HG02870 (cell line): ENCODE measurements around the gene CTPS1.

Experiments used
- ATAC-seq: cut with Tn5 transposase; IDR thresholded peaks from one replicate; pipeline ENCODE4 v1.9.1; 2021; ENCODE audit warnings: mild to moderate bottlenecking, moderate library complexity; ENCODE audit not compliant: unreplicated experiment

The CTPS1 gene, protein sequence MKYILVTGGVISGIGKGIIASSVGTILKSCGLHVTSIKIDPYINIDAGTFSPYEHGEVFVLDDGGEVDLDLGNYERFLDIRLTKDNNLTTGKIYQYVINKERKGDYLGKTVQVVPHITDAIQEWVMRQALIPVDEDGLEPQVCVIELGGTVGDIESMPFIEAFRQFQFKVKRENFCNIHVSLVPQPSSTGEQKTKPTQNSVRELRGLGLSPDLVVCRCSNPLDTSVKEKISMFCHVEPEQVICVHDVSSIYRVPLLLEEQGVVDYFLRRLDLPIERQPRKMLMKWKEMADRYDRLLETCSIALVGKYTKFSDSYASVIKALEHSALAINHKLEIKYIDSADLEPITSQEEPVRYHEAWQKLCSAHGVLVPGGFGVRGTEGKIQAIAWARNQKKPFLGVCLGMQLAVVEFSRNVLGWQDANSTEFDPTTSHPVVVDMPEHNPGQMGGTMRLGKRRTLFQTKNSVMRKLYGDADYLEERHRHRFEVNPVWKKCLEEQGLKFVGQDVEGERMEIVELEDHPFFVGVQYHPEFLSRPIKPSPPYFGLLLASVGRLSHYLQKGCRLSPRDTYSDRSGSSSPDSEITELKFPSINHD

DNA sequence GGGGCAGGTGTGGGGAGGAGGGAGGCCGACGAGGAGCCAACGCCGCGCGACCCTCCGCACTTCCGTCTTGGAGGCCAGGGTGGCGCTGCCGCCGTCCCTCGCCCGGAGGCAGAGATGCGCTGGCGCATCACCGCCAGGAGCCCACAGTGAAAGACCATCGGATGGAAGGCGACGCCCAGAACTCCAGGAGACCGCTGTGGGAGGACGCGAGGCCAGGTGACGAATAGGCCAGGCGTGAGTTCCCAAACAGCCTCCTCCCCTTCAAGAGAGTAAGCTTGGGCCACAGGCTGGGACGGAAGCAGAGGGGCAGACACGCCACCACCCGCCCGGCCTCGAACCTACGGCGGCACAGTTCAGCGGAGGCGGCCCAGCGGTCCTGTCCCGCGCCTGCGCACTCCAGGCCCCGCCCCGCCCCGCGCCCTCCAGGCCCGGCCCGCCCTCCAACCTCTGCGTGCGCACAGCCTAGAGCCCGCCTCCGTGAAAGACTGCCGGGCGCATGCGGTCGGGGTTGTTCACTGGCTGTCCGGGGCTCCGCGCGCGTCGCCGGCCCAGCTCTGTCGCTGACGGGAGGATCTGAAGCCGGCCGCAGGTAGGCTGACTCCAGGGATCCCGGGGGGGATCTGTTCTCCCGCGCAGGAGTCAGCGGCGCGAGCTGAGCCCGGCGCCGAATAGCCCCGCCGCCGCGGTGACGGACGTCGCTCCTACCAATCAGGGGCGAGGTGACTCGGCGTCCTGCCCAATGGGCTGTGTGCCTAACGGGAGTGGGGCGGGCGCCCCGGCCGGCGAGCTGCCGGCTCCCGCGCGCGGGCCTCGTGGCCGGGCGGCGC is at the start of gene CTPS1:
CTPS1 (plus strand) TSS at position 456 of the 827 bp plus-strand sequence. CDS start 3,595 bp downstream, outside the sequence.
- ATAC-seq: peak; percentile 84

DNA sequence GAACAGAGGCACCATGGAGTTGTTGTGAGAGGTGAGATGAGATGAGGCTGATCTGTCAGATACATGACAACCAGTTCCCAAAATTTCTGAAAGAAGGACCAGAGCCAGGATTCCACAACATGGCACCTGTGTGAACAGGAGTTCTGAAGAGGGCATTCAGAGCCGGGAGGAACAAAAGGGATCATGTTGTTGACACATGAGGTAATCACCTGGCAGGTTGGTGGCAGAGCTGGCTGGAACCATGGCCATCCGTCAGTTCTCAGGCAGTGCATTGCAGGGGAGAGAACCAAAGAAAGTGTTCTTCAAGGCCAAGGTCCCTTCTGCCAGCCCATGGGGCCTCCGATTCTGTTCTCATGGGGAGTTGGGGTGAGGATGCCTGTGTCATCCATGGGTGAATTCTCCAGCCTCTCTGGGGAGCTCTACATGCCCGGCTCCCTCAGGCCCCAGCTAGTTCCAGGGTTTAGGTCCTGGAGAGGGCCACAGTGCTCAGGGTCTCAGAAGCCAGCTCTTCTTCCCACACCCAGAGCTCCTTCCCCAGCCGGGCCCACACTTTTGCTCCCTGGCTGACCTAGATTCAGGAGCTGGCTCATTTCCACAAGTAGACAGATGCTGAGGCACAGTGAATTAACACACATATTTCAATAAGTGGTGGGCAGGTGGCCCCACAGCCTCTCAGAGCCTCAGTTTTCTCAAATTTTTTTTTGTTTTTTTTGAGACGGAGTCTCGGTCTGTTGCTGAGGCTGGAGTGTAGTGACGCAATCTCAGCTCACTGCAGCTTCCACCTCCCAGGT is 49.1 kb upstream of the CTPS1 start:
- ATAC-seq: no peak

DNA sequence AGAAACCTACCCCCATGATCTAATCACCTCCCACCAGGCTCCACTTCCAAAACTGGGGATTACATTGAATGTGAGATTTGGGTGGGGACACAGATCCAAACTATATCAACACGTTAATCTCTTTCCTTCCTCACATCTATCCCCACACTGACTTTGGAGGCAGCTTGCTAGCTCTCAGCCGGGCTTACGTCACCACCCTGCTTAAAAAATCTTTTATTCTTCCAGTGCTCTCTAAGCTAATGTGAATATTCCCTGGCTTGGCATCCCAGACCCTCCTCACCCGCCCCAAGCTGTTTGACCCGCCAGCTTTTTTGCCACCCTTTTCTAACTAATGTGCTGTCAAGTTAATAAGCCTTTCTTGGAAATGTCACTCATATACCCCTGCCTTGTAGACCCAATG is 47.9 kb upstream of the CTPS1 start:
- no peak for ATAC-seq

DNA sequence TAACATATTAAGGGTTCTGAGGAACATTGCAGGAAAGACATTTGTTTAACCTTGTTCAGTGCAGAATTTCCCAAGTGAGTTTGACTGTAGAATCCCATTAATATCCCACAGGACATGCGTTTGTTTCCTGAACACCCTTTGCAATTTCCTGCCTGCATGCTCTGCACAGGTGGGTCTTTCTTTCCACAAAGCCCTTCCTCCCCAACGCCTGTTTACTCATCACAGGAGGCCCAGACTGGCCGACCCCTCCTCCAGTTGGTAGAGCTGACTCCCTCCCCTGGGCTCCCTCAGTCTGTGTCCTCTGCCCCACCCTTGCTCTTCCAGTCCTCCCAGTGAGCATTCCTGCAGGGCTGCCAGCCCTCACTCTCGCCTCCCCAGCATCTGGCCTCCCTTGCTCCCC is 47.5 kb upstream of the CTPS1 start:
- ATAC-seq: no peak

- ATAC-seq: no peak
Observed at GRCh38 chr1:40936931-40937339, 42.6 kb upstream of the CTPS1 start.

- ATAC-seq: no peak
Observed at GRCh38 chr1:40938393-40938792, 41.1 kb upstream of the CTPS1 start.

- no peak for ATAC-seq
Observed at GRCh38 chr1:40939320-40940059, 40.0 kb upstream of the CTPS1 start.

GRCh38 chr1:40944326-40944725 is 35.2 kb upstream of the CTPS1 start:
- no peak for ATAC-seq

DNA sequence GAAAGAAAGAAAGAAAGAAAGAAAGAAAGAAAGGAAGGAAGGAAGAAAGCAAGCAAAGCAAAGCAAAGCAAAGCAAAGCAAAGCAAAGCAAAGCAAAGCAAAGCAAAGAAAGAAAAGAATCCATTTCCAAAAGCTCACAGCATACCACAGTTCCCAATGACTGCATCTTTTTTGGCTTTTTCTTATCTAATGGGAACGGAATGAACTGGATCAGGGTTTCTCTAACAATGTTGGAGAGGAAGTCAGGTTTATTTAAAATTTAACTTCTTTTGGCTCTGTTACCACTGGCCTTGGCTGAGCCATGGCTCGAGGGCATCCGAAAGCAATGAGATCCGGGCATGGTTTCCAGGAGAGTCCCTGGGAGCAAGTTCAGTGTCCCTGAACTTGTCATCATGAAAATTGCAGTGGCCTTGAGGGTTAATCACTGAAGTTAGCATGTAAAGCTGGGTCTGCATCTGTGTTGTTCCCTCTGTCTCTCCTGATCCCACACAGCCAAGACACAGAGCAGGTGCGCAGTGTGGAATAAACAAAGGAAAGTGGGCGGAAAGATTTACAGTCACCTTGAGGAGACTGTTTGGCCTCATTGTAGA is 34.6 kb upstream of the CTPS1 start:
- no peak for ATAC-seq

- ATAC-seq: no peak
Observed at GRCh38 chr1:40945491-40945973, 34.0 kb upstream of the CTPS1 start.

DNA sequence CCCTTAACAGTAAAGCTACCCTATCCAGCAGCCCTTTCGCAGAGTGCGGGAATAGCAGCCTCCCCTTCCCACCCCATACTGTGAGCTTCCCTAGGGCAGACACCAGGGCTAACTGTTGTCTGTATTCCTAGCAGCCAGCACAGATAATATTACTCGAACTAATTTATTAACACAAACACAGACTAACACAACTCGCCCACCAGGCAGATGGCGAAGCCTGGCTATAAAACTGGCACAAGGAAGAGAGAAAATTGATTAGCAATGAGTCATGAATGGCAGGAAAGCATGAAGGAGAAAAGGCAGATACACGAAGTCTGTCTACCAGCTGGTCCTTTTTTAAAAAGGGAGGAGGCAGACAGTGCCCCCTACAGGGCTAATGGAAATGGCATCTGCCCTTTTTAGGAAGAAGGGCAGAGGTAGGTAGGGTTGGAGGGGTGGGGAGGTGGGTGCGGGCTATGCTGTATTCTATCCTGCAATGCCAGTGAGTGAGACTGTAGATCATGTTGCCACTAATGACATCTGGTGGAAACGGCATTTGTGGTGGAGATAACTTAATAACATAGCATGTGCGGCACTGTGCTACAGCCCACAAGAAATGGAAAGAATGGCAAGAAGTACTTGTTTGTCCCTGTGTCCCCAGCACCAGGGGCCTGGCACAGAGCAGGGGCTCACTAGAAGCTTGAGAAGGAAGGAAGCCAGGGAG is 30.6 kb upstream of the CTPS1 start:
- ATAC-seq: no peak

DNA sequence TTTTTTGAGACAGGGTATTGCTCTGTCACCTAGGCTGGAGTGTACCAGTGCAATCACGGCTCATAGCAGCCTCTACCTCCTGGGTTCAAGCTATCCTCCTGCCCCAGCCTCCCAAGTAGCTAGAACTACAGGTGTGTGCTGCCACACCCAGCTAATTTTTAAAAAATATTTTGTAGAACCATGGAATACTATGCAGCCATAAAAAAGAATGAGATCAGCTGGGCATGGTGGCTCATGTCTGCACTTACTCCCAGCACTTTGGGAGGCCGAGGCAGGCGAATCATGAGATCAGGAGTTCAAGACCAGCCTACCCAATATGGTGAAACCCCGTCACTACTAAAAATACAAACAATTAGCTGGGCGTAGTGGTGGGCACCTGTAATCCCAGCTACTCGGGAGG is 29.9 kb upstream of the CTPS1 start:
- ATAC-seq: no peak

- ATAC-seq: no peak
Observed at GRCh38 chr1:40951943-40952743, 27.4 kb upstream of the CTPS1 start.

GRCh38 chr1:40952744-40953315 is 26.7 kb upstream of the CTPS1 start:
- ATAC-seq: no peak

- no peak for ATAC-seq
Observed at GRCh38 chr1:40954626-40955025, 24.9 kb upstream of the CTPS1 start.

- no peak for ATAC-seq
Observed at GRCh38 chr1:40955266-40955665, 24.2 kb upstream of the CTPS1 start.

DNA sequence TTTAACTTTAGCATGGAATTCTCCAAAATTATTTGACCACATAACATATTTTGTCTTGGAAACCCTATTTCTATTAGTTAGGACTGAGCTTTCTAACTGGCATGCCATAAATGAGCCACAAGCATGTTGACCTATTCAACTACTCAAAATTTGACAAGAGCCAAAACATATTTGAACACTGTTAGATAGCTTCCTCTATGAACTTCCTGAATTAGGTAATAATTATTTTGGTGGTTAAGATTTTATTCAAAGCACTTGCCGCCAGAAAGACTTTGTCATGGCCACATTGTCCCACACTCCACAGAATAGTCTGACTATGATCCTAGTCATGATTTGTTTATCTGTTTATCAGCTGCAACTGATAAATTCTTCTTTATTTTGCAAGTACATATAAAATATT is 23.1 kb upstream of the CTPS1 start:
- ATAC-seq: no peak

- no peak for ATAC-seq
Observed at GRCh38 chr1:40958210-40958609, 21.3 kb upstream of the CTPS1 start.
